A673 (cell line): ENCODE results near the gene PCBP3. TPM values are rescaled to one million over a fixed set of nuclear protein-coding genes. Genes with fewer than 3 reads are reported as not detected.

Source experiments
- BruUV-seq: library from RNA; stranded (reverse); fragments of 400-500 nt; replicated peaks from 2 replicates; lab custom pipeline; 2021; lab: Mats Ljungman, UMichigan
- CTCF ChIA-PET: fragments of 300-600 bp; sonication (Branson Sonifier 250); formaldehyde crosslinking; loops from one replicate; lab custom pipeline; 2022; ENCODE audit warnings: antibody characterized with exemption; lab: Charles Lee
- POLR2A ChIA-PET: fragments of 300-600 bp; sonication (Branson Sonifier 250); formaldehyde crosslinking; loops from one replicate; lab custom pipeline; 2022; ENCODE audit warnings: antibody characterized with exemption; ENCODE audit not compliant: low non-redundant PET; lab: Charles Lee
- DNase-seq: peaks from one replicate; pipeline ENCODE4 v3.0.0-alpha.2; 2015; ENCODE audit warnings: low spot score
- H3K27ac ChIP-seq: fragments of 200-600 bp; sonication (generic); 2 replicates; pipeline ENCODE4 v1.5.1; 2016; ENCODE audit warnings: mixed run types, low read depth, mild to moderate bottlenecking, mixed read lengths, antibody characterized with exemption, low read length; ENCODE audit not compliant: poor library complexity, severe bottlenecking
- H3K27me3 ChIP-seq: fragments of 200-600 bp; sonication (generic); replicated peaks from 2 replicates; pipeline ENCODE4 v1.6.1; 2017; ENCODE audit warnings: mixed run types, low read depth, mild to moderate bottlenecking, mixed read lengths, antibody characterized with exemption, low read length; ENCODE audit not compliant: insufficient read depth, poor library complexity
- H3K36me3 ChIP-seq: fragments of 200-600 bp; sonication (generic); 2 replicates; pipeline ENCODE4 v1.6.1; 2016; ENCODE audit warnings: mixed run types, mild to moderate bottlenecking, mixed read lengths, antibody characterized with exemption, low read length; ENCODE audit not compliant: insufficient read depth, poor library complexity, severe bottlenecking
- H3K4me1 ChIP-seq: fragments of 200-600 bp; sonication (generic); 2 replicates; pipeline ENCODE4 v1.6.1; 2017; ENCODE audit warnings: mixed run types, mild to moderate bottlenecking, mixed read lengths, antibody characterized with exemption, low read length; ENCODE audit not compliant: insufficient read depth, poor library complexity, severe bottlenecking
- H3K4me3 ChIP-seq: fragments of 200-600 bp; sonication (generic); 2 replicates; pipeline ENCODE4 v1.5.1; 2016; ENCODE audit warnings: low read depth, mixed run types, mild to moderate bottlenecking, mixed read lengths, low read length; ENCODE audit not compliant: poor library complexity, severe bottlenecking
- H3K9me3 ChIP-seq: fragments of 200-600 bp; sonication (generic); 2 replicates; pipeline ENCODE4 v1.6.1; 2016; ENCODE audit warnings: mixed run types, low read depth, mild to moderate bottlenecking, mixed read lengths, antibody characterized with exemption, low read length; ENCODE audit not compliant: poor library complexity, severe bottlenecking
- EZH2 ChIP-seq: fragments of 200-600 bp; sonication (generic); IDR thresholded peaks from 2 replicates; pipeline ENCODE4 v1.6.1; 2017; ENCODE audit warnings: borderline replicate concordance, low read depth, mild to moderate bottlenecking, mixed read lengths, antibody characterized with exemption, low read length; ENCODE audit not compliant: poor library complexity, severe bottlenecking
- intact Hi-C: fragments of 100-400 bp; cut with micrococcal nuclease; formaldehyde crosslinking; loops from one replicate; pipeline ENCODE4 v1.10.0; 2022; ENCODE audit not compliant: unreplicated experiment
- total RNA-seq: library from RNA; stranded (reverse); gene quantifications from 2 replicates; pipeline ENCODE4 v1.2.3, GENCODE V29; 2021
- TF ChIP-seq, protein P1 (sequence below): fragments of 300-800, 200-600 bp; sonication (generic); conservative IDR thresholded peaks from 2 replicates; pipeline ENCODE4 v1.5.1; 2017; ENCODE audit warnings: low read depth, mild to moderate bottlenecking, antibody characterized with exemption, low read length, moderate library complexity, mixed read lengths

PCBP3 gene
- total RNA-seq, 1 experiment from 2014 or later = 25.6 TPM

GRCh38 chr21:45845063-45845769, 201.7 kb downstream of the PCBP3 start:
- no TSS peak for BruUV-seq
- Histone ChIP-seq H3K4me3 (no peak overlapping the region), H3K27ac (no peak overlapping the region), H3K4me1 (no peaks in the 10 kb centered on the region), H3K27me3 (no peaks in the 10 kb centered on the region), H3K9me3 (peaks cover 10% of the 10 kb centered on the region), H3K36me3 (no peaks in the 10 kb centered on the region)
- ChIA-PET CTCF (no interaction called here), POLR2A (no interaction called here)
- no peak for DNase-seq
- no peak for TF ChIP-seq EZH2
- TF ChIP-seq, protein P1, sequence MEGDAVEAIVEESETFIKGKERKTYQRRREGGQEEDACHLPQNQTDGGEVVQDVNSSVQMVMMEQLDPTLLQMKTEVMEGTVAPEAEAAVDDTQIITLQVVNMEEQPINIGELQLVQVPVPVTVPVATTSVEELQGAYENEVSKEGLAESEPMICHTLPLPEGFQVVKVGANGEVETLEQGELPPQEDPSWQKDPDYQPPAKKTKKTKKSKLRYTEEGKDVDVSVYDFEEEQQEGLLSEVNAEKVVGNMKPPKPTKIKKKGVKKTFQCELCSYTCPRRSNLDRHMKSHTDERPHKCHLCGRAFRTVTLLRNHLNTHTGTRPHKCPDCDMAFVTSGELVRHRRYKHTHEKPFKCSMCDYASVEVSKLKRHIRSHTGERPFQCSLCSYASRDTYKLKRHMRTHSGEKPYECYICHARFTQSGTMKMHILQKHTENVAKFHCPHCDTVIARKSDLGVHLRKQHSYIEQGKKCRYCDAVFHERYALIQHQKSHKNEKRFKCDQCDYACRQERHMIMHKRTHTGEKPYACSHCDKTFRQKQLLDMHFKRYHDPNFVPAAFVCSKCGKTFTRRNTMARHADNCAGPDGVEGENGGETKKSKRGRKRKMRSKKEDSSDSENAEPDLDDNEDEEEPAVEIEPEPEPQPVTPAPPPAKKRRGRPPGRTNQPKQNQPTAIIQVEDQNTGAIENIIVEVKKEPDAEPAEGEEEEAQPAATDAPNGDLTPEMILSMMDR = no peak
- intact Hi-C loops = no loop called here

DNA sequence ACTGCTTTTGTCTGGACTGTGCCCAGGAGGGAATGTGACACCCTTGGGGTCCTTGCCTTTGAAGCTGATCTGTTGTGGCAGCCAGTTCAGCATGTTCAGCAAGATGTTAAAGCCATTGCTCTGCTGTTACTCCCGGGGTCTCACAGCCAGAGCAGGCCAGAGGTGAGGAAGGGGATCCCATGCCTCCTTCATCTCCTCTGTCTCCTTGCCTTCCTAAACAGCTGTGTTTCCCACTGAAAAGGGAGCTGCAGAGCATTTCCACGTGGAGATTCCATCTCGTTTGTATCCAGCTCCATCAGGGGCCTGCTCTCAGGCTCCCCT, 202.2 kb downstream of the PCBP3 start:
- no peak overlapping the region for H3K4me3 ChIP-seq
- TF ChIP-seq EZH2 = no peak
- TF ChIP-seq, protein P1 = no peak
- H3K9me3 ChIP-seq = peaks cover 7% of the 10 kb centered on the region
- DNase-seq = no peak
- ChIA-PET POLR2A (no interaction called here), CTCF (no interaction called here)
- no TSS peak for BruUV-seq
- H3K36me3 ChIP-seq = no peaks in the 10 kb centered on the region
- H3K27ac ChIP-seq = no peak overlapping the region
- H3K27me3 ChIP-seq = no peaks in the 10 kb centered on the region
- intact Hi-C loops = no loop called here
- H3K4me1 ChIP-seq = no peaks in the 10 kb centered on the region

GRCh38 chr21:45846373-45847160, 203.0 kb downstream of the PCBP3 start:
- POLR2A ChIA-PET = no interaction called here
- H3K4me1 ChIP-seq = no peaks in the 10 kb centered on the region
- CTCF ChIA-PET = interaction anchor here (0.5 to 0.7 kb wide), 2 partner anchors 123 to 709 kb away, joined by 3 to 4 read pairs; no protein-coding TSS in a partner anchor
- intact Hi-C loops = no loop called here
- peaks cover under 1% of the 10 kb centered on the region for H3K9me3 ChIP-seq
- no TSS peak for BruUV-seq
- no peaks in the 10 kb centered on the region for H3K27me3 ChIP-seq
- DNase-seq = no peak
- TF ChIP-seq, protein P1 = no peak
- TF ChIP-seq EZH2 = no peak
- no peak overlapping the region for H3K4me3 ChIP-seq
- H3K27ac ChIP-seq = no peak overlapping the region
- no peaks in the 10 kb centered on the region for H3K36me3 ChIP-seq
